Kidney (tissue), 14 donors: ENCODE data around the gene UVSSA. TPM values are rescaled to one million over a fixed set of nuclear protein-coding genes. Genes with fewer than 3 reads are reported as not detected.

Experiments used
- DNase-seq, 5 donors: peaks; one replicate each; pipeline ENCODE4 v3.0.0-alpha.2; 2013 to 2020
- FAIRE-seq: peaks from 2 replicates; lab custom pipeline; 2012; peaks lifted over from hg19 to GRCh38; lab: Jason Lieb, UNC
- H3K27ac ChIP-seq, 2 donors: one replicate each; pipeline ENCODE4 v1.7.0; 2013; ENCODE audit warnings: low read depth in 2 of 2, low read length in 2 of 2, inconsistent platforms in 1 of 2
- H3K27me3 ChIP-seq: one replicate; pipeline ENCODE4 v1.7.1; 2013; ENCODE audit warnings: low read length, inconsistent platforms; ENCODE audit not compliant: control insufficient read depth, insufficient read depth
- H3K36me3 ChIP-seq, 3 donors: one replicate each; pipeline versions ENCODE4 v1.7.0 to v1.7.1; 2013; ENCODE audit warnings: low read length in 3 of 3, control low read depth in 1 of 3, inconsistent platforms in 1 of 3; ENCODE audit not compliant: insufficient read depth in 3 of 3, control insufficient read depth in 2 of 3
- H3K4me1 ChIP-seq, 3 donors: one replicate each; pipeline versions ENCODE4 v1.7.0 to v1.7.1; 2013; ENCODE audit warnings: low read length in 3 of 3, inconsistent platforms in 1 of 3, low read depth in 1 of 3; ENCODE audit not compliant: control insufficient read depth in 2 of 3, insufficient read depth in 2 of 3
- H3K4me3 ChIP-seq, 3 donors: one replicate each; pipeline versions ENCODE4 v1.7.0 to v1.8.1; 2013; ENCODE audit warnings: low read length in 3 of 3, control low read depth in 1 of 3, inconsistent platforms in 1 of 3
- H3K9ac ChIP-seq, 3 donors: one replicate each; pipeline versions ENCODE4 v1.7.0 to v1.7.1; 2013; ENCODE audit warnings: low read length in 3 of 3, control low read depth in 1 of 3, inconsistent platforms in 1 of 3
- H3K9me3 ChIP-seq, 3 donors: one replicate each; pipeline versions ENCODE4 v1.7.0 to v1.7.1; 2013; ENCODE audit warnings: low read length in 3 of 3, control low read depth in 1 of 3, inconsistent platforms in 1 of 3; ENCODE audit not compliant: control insufficient read depth in 2 of 3, insufficient read depth in 1 of 3
- intact Hi-C: fragments of 100-400 bp; cut with DNase I; formaldehyde crosslinking; loops from one replicate; pipeline ENCODE4 v1.11.1; 2022
- polyA plus RNA-seq: library from polyadenylated mRNA; stranded (reverse); fragments of 350-450 nt; fragmentation: Illumina TruSeq; extraction: RNeasy Lipid Tissue Mini Kit (QIAGEN cat#74804); gene quantifications from one replicate; pipeline ENCODE4 v1.2.3, GENCODE V29; 2014; ENCODE audit warnings: low read depth, low replicate concordance; ENCODE audit not compliant: insufficient read depth
- total RNA-seq: library from RNA; stranded (reverse); fragmentation: NEBNext Ultra II Directional; extraction: Animal tissue kit (Norgen Biotek cat#: 25700); gene quantifications from one replicate; pipeline ENCODE4 v1.2.1, GENCODE V29; 2021
- TF ChIP-seq, protein P1 (sequence below): IDR thresholded peaks from 3 replicates; pipeline ENCODE4 v1.5.1; 2012; ENCODE audit warnings: mild to moderate bottlenecking, moderate library complexity, borderline replicate concordance; ENCODE audit not compliant: insufficient read depth; ENCODE audit errors: extremely low read depth
- donor health status: control.
- donor health status: control.
- donor health status: control.
- donor health status: control.
- donor health status: control.
- donor health status: DM: yes; HTN: yes; CAD: no.
- donor health status: Normal renal cell carcinoma (clear cell type).

UVSSA gene
- total and polyA plus RNA-seq, 2 donors from 2014 or later = 5.2 to 32.5 TPM

GRCh38 chr4:1305261-1305711 is 41.7 kb upstream of the UVSSA start:
- no peak for FAIRE-seq
- Histone ChIP-seq H3K4me1 (peaks cover 0 to 19% (median 17%) of the 10 kb centered on the region in 3 donors), H3K4me3 (no peak overlapping the region), H3K27me3 (no peaks in the 10 kb centered on the region), H3K9me3 (no peaks in the 10 kb centered on the region), H3K9ac (no peak overlapping the region), H3K36me3 (peaks cover 0 to 10% (median 7%) of the 10 kb centered on the region in 3 donors), H3K27ac (no peak overlapping the region)
- intact Hi-C loops = no loop called here
- TF ChIP-seq, protein P1, sequence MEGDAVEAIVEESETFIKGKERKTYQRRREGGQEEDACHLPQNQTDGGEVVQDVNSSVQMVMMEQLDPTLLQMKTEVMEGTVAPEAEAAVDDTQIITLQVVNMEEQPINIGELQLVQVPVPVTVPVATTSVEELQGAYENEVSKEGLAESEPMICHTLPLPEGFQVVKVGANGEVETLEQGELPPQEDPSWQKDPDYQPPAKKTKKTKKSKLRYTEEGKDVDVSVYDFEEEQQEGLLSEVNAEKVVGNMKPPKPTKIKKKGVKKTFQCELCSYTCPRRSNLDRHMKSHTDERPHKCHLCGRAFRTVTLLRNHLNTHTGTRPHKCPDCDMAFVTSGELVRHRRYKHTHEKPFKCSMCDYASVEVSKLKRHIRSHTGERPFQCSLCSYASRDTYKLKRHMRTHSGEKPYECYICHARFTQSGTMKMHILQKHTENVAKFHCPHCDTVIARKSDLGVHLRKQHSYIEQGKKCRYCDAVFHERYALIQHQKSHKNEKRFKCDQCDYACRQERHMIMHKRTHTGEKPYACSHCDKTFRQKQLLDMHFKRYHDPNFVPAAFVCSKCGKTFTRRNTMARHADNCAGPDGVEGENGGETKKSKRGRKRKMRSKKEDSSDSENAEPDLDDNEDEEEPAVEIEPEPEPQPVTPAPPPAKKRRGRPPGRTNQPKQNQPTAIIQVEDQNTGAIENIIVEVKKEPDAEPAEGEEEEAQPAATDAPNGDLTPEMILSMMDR = no peak
- DNase-seq = peak in 1 of 5 donors; percentile 53

DNA sequence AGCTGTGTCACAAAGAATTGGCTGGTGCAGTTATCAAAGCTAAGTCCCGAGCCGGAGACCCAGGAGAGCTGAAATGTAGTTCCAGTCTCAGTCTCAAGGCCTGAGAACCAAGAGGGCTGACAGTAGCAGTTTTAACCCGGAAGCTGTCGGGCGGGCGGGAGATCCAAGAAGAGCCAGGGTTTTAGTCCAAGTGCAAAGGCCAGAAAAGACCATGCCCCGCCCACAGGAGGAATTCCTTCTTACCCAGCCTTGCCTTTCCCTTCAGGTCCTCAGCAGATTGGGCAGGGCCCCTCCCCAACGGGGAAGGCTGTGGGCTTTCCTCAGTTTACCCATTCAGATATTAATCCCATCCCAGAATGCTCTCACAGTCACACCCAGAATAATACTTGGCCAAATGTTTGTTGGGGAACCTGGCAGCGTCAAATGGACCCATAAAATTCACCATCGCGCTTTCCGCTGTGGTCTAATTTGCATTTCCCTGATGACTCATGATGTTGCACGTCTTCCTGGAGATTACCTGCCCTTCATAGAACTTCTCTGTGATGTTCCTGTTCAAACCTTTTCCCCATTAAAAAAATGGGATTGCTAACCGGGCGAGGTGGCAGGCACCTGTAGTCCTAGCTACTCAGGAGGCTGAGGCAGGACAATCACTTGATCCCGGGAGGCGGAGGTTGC is 41.1 kb upstream of the UVSSA start:
- Histone ChIP-seq H3K4me1 (peaks cover 0 to 23% (median 19%) of the 10 kb centered on the region in 3 donors), H3K27ac (no peak overlapping the region)
- no peak for FAIRE-seq

GRCh38 chr4:1307951-1308735 is 38.9 kb upstream of the UVSSA start:
- peak in 1 of 5 donors; percentile 69 for DNase-seq
- Histone ChIP-seq H3K27ac (peak overlapping the region in 1 of 2 donors; percentile 9), H3K4me1 (peaks cover 0 to 24% (median 19%) of the 10 kb centered on the region in 3 donors), H3K4me3 (no peak overlapping the region), H3K9me3 (no peaks in the 10 kb centered on the region), H3K36me3 (peaks cover 3 to 7% (median 5%) of the 10 kb centered on the region in 3 donors), H3K9ac (no peak overlapping the region), H3K27me3 (no peaks in the 10 kb centered on the region)
- intact Hi-C loops = no loop called here
- TF ChIP-seq, protein P1 = no peak
- FAIRE-seq = no peak

More for the DNA sequence above, 41.1 kb upstream of the UVSSA start:
- H3K9me3 ChIP-seq = no peaks in the 10 kb centered on the region
- H3K27me3 ChIP-seq = no peaks in the 10 kb centered on the region
- H3K36me3 ChIP-seq = peaks cover 0 to 4% (median 2%) of the 10 kb centered on the region in 3 donors
- H3K9ac ChIP-seq = no peak overlapping the region
- H3K4me3 ChIP-seq = no peak overlapping the region
- TF ChIP-seq, protein P1 = no peak
- intact Hi-C loops = no loop called here
- peak in 1 of 5 donors; percentile 37 for DNase-seq
